Stimulated activated CD8-positive, alpha-beta memory T cell treated with anti-CD3 and anti-CD28 coated beads, Interleukin-4, amount 100 ng/mL, for 1 hour (primary cell): ENCODE results near the gene SLC35A3.

Experiments
- DNase-seq, 2 donors: peaks; one replicate each; pipeline ENCODE4 v3.0.0-alpha.2; 2020; ENCODE audit warnings: low read depth in 2 of 2, low spot score in 1 of 2

SLC35A3 gene

GRCh38 chr1:100074604-100075395, 105.0 kb downstream of the SLC35A3 start:
- no peak for DNase-seq

- DNase-seq: no peak
These were observed 106.0 kb downstream of the SLC35A3 start for GRCh38 chr1:100075773-100076172.

GRCh38 chr1:100076319-100076718, 106.5 kb downstream of the SLC35A3 start:
- DNase-seq: no peak

- DNase-seq: no peak
These were observed 106.9 kb downstream of the SLC35A3 start for GRCh38 chr1:100076744-100077143.

- DNase-seq: no peak
These were observed 107.7 kb downstream of the SLC35A3 start for GRCh38 chr1:100077531-100077930.

- DNase-seq: no peak
These were observed 110.5 kb downstream of the SLC35A3 start for GRCh38 chr1:100080331-100080730.
